GM06990 (cell line): ENCODE measurements around the gene LMNA.

ENCODE experiments used
- DNase-seq: peaks from one replicate; pipeline ENCODE4 v3.0.0-alpha.2; 2011; ENCODE audit not compliant: insufficient read length; ENCODE audit errors: extremely low read depth
- H3K27me3 ChIP-seq: replicated peaks from 2 replicates; pipeline ENCODE4 v1.6.0; 2011; ENCODE audit warnings: low read length; ENCODE audit not compliant: control insufficient read depth, insufficient read depth
- H3K36me3 ChIP-seq: 2 replicates; pipeline ENCODE4 v1.5.1; 2011; ENCODE audit warnings: low read length; ENCODE audit not compliant: control insufficient read depth, insufficient read depth
- H3K4me3 ChIP-seq: replicated peaks from 2 replicates; pipeline ENCODE4 v1.5.1; 2011; ENCODE audit warnings: low read depth, mild to moderate bottlenecking, control low read depth, low read length
- TF ChIP-seq, protein P1 (sequence below): IDR thresholded peaks from 2 replicates; pipeline ENCODE4 v1.5.1; 2011; ENCODE audit warnings: low read length, control low read depth, mild to moderate bottlenecking, inconsistent platforms; ENCODE audit not compliant: insufficient read depth, poor library complexity, severe bottlenecking

LMNA gene

DNA sequence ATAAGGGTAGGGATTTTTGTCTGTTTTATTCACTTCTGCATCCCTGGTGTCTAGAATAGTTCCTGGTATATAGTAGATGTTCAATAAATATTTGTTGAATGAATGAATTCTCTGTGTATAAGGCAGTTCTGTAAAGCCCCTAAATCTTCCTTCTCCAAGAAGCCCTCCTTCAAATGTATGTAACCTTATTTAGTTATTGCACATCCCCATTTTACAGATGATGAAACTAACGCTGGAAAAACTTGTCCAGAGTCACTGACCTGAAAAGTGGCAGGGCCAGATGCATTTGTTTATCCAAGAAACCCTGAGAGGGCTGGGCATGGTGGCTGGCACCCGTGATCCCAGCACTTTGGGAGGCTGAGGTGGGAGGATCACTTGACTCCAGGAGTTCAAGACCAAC, 4.3 kb upstream of the LMNA start:
- no peak for DNase-seq
- H3K4me3 ChIP-seq: no peak overlapping the region
- H3K27me3 ChIP-seq: no peaks in the 10 kb centered on the region
- no peaks in the 10 kb centered on the region for H3K36me3 ChIP-seq
- TF ChIP-seq, protein P1, sequence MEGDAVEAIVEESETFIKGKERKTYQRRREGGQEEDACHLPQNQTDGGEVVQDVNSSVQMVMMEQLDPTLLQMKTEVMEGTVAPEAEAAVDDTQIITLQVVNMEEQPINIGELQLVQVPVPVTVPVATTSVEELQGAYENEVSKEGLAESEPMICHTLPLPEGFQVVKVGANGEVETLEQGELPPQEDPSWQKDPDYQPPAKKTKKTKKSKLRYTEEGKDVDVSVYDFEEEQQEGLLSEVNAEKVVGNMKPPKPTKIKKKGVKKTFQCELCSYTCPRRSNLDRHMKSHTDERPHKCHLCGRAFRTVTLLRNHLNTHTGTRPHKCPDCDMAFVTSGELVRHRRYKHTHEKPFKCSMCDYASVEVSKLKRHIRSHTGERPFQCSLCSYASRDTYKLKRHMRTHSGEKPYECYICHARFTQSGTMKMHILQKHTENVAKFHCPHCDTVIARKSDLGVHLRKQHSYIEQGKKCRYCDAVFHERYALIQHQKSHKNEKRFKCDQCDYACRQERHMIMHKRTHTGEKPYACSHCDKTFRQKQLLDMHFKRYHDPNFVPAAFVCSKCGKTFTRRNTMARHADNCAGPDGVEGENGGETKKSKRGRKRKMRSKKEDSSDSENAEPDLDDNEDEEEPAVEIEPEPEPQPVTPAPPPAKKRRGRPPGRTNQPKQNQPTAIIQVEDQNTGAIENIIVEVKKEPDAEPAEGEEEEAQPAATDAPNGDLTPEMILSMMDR: no peak

DNA sequence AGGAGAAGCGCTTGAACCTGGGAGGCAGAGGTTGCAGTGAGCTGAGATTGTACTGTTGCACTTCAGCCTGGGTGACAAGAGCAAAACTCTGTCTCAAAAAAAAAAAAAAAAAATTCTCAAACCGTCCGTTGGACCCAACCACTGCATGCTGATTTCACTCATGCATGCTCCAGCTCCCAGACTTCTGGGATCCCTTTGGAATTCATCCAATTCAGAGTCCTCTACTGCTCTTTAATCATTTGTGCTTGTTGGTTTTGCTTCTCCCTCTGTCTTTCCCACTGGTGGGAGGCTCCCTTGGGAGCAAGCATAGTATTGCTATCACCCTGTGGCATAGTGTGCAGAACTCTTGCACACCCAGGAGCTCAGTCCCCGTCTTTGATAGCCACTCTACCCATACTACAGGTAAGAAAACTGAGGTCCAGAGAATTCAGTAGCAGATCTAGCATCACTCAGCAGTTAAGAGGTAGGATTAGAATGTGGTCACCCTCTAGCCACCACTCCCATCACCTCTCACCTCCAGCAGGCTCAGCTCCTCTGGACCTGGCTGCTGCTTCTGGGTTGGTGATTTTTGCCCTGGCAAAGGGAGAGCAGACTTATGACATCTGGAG, 3.1 kb upstream of the LMNA start:
- no peaks in the 10 kb centered on the region for H3K27me3 ChIP-seq
- H3K4me3 ChIP-seq: no peak overlapping the region
- H3K36me3 ChIP-seq: no peaks in the 10 kb centered on the region
- DNase-seq: no peak
- TF ChIP-seq, protein P1: no peak

DNA sequence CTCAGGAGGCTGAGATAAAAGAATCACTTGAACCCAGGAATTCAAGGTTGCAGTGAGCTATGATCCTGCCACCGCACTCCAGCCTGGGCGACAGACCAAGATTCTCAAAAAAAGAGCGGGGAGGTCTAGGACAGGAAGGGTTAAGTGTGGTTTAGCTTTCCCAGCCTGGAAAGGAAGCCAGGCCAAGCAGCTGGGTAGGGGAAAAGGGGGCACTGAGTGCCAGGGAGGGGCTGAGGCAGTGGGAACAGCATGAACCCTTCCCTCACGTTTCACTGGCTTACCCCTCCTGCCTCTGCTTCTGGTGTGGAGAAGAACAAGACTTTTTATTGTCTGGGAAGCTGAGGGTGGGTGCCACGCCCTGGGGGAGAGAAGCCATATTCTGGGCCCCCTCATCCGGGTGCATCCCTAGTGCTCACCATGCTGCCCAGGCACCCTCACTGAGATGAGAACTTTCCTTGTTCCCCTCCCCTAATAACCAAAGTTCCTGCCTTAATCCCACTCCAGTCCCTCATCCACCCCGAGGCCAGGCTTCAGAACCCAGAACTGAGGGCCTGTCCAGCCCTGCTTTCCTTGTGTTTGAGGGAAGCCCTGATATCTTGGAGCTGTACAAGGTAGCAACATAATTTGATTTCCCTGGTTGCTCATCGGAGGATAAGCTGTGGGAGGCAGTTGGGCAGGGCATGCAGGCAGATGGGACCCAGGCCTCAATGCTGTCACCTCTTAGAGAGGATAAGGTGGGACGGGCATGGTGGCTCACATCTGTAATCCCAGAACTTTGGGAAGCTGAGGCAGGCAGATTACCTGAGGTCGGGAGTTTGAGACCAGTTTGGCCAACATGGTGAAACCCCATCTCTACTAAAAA, 2.0 kb upstream of the LMNA start:
- no peaks in the 10 kb centered on the region for H3K36me3 ChIP-seq
- no peaks in the 10 kb centered on the region for H3K27me3 ChIP-seq
- no peak for DNase-seq
- TF ChIP-seq, protein P1: no peak
- no peak overlapping the region for H3K4me3 ChIP-seq

DNA sequence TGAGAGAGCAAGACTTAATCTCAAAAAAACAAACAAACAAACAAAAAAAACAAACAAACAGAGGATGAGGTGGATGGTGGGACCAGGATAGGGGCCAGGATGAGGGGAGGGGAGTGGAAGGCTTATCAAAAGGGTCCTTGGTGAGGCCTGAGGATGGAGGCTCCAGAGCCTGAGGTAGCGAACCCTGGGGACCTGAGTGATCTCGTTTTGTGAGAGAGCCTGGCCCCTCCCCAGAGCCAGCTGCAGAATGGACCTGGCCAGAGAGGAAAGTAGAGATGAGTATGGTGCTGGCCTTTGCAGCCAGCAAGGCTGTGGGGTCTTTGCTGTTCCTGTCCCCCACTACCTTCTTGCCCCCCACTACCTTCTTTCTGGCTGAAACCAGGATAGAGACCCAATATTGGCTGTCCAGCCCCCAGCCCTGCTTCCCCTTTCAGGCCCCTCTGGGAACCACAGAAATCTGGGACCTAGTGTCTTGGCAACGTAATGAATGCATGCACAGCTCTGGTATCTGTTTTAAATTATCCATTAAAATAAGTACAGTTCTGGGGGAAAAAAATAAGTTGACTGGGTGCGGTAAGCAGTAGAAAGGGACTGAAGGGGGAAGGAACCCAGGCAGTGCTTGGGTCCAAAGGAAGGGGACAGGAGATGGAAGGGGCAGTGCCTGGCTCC, 1.1 kb upstream of the LMNA start:
- H3K4me3 ChIP-seq: no peak overlapping the region

DNA sequence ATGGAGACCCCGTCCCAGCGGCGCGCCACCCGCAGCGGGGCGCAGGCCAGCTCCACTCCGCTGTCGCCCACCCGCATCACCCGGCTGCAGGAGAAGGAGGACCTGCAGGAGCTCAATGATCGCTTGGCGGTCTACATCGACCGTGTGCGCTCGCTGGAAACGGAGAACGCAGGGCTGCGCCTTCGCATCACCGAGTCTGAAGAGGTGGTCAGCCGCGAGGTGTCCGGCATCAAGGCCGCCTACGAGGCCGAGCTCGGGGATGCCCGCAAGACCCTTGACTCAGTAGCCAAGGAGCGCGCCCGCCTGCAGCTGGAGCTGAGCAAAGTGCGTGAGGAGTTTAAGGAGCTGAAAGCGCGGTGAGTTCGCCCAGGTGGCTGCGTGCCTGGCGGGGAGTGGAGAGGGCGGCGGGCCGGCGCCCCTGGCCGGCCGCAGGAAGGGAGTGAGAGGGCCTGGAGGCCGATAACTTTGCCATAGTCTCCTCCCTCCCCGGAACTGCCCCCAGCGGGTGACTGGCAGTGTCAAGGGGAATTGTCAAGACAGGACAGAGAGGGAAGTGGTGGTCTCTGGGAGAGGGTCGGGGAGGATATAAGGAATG, 505 bp downstream of the LMNA start:
- DNase-seq: peak; percentile 53
- no peaks in the 10 kb centered on the region; the same call in none of the 2 replicates for H3K36me3 ChIP-seq
- no peaks in the 10 kb centered on the region for H3K27me3 ChIP-seq
- TF ChIP-seq, protein P1: no peak
- H3K4me3 ChIP-seq: peak overlapping the region; percentile 71

More for the DNA sequence above, 1.1 kb upstream of the LMNA start:
- Histone ChIP-seq H3K36me3 (no peaks in the 10 kb centered on the region; the same call in 1 of the 2 replicates), H3K27me3 (no peaks in the 10 kb centered on the region)
- TF ChIP-seq, protein P1: no peak
- DNase-seq: no peak
